Hematopoietic multipotent progenitor cell (in vitro differentiated cells): Measurements from ENCODE around the gene GVQW3. TPM values are rescaled to one million over a fixed set of nuclear protein-coding genes. Genes with fewer than 3 reads are reported as not detected.
A peak's percentile ranks its signal among the peaks of the same experiment; 100 is the strongest.

Experiments
- DNase-seq, 3 donors: peaks; one replicate each; pipeline ENCODE4 v3.0.0-alpha.2; 2011 to 2015; ENCODE audit warnings: low read depth in 2 of 3, low spot score in 2 of 3
- small RNA-seq: library from RNA; depleted of rRNA; stranded (forward); fragments of <200 nt; gene quantifications from one replicate; pipeline ENCODE3, GENCODE V24; 2012
- total RNA-seq: library from RNA; depleted of rRNA; stranded (reverse); fragments of >200 nt; gene quantifications from one replicate; pipeline ENCODE4 v1.2.3, GENCODE V29; 2012

Gene GVQW3
- total RNA-seq, 1 donor = 7.0 TPM

DNA sequence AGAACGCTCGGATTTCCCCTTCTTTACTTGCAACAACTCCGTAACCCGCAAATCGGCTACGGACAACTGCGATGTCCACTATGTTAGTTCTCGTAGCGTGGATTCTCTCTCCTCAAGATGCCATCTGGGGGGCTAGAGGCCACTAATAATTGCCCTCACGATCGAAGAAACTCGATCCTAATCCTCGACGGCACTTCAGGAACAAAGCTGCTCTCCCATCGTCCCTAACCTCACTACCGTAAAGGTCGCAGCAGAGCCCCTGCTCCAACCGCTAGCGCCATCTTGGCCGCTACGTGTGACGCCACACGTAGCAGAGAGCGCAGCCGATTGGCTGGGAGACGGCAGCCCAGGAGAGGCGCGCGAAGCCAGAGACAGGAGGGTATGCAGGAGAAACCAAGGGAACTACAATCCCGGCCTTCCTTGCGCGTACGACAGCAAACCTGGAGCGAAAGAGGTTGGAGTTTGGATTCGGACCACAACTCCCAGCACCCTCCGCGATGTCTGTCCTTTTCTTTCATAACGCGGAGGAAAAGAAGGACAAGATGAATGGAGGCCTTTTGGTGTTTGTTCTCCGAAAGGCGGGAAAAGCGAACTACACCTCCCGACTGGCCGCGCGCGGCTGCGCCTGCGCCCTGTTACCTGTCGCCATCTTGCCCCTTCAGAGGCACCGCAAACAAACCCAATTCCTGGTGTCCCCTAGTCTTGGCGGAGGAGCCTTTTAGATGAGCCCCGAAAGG is 63.4 kb downstream of the GVQW3 start, which contains the start of gene EMSY:
TSS of gene EMSY (plus strand) at position 635 of the 737 bp plus-strand sequence. CDS start 1,921 bp downstream, outside the sequence.
- DNase-seq = peak; percentile 86 to 99 (median 98)

DNA sequence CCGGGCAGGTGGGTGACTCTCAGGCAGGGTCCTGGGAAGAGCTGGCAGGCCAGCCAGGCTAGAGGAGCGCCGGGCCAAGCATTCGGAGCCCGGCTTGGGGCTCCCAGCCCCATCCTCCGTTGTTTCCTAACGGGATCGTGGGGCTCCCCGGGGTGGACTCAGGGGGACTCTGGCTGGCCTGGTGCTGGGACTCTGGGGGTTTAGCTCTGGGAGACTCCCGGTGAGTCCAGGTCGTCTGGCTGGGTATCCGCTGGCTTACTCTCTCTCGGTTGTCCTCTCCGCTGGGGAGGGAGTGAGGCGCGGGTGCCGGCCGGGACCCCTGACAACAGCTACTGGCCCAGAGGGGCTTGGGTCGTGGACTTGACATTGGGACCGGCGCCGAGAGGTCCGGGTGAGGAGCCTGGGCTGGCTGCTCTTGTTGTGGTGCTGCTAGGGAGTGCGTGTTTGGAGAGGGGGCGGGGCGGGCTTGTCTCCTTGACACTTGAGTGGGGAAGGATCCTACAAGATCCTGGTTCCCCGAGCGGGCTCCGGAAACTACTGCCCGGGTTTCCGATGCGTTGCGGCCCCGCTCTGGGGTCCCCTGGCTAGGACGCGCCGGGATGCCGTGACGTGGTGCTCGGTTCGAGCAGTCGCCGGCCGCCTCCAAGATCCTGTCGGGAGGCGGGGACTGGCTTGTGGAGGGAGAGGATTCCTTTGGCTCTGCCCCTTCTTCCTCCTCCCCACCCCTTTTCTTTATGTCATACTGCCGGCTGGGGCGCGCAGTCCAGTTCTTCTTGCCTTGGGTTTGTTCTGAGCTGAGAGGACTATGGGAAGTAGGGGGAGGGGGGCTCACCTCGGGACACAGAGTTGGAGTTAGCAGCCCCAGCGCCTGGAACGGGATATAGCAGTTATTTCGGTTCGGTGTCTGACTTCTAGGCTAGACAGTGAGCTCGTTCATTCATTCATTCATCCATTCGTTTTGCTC is 64.3 kb downstream of the GVQW3 start:
- peak; percentile 7 to 68 (median 61) for DNase-seq

DNA sequence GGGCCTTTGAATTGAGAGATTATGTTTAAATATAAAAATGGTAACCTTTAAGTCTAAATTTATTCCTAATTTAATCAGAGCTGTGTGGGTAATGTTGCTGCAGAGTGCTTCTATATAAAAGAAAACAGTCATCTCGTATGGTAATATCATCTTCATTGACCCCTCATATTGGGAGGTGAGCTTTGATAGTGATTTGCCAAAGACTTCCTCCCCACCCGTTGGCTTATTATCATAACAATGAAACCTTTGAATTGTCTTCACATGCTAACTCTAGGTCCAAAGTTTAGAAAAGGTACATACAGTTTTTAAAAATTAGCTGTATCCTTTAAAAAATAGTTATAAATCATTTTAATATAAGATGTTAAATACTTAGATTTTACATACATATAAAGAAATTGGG is 67.4 kb downstream of the GVQW3 start:
- DNase-seq = no peak

DNA sequence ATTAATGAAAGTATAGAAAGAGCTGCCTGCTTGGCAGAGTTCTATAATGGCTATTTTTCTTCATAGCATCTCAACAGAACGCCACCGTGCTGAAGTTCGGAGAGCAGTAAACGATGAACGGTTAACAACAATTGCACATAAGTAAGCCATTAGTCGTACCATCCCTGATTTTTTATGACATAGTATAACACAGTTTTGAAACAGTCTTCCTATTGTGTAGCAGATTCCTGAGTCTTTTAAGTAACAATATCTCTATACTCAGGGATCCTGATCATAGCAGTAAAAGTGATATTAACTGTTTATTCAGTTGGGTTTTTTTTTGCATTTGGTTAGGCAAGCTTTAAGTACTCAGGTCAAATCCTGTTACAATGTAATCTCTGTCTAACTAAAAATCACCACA is 72.1 kb downstream of the GVQW3 start:
- DNase-seq = no peak

DNA sequence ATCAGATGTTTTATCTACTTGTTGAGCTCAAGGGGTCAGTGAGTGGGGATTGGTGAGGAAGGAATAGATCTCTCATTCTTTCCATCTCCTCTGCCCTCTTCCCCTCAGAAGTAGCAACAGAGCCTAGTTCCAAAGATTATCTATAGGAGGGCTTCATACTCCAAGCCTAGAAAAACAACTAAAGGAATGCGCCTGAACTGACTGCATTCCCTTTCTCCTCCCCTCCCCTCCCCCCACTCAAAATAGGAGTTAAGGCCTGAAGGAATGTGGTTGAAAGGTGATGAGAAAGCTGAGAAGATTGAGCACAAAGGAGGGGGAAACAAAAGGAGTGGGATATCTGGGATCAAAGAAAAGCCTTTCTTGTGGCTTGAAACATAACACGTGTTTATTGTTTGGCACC is 74.2 kb downstream of the GVQW3 start:
- DNase-seq = no peak

DNA sequence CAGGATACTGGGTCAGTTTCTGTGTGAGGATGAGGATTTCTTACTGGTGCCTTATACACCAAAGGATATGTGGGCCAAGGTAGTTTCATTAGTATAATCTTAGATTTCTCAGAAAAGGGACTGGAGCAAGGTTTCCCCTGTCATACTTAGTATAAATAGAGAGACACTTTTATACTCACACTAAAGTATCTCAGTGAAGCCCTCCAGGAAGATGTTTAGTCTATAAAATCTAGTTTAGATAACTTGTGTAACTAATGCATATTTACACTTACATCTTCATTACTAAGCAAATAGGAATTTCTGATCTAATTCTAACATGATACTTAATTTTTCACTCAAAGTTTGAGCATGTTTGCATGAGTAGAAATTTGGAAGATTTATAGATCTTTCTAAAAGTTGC is 74.8 kb downstream of the GVQW3 start:
- no peak for DNase-seq

DNA sequence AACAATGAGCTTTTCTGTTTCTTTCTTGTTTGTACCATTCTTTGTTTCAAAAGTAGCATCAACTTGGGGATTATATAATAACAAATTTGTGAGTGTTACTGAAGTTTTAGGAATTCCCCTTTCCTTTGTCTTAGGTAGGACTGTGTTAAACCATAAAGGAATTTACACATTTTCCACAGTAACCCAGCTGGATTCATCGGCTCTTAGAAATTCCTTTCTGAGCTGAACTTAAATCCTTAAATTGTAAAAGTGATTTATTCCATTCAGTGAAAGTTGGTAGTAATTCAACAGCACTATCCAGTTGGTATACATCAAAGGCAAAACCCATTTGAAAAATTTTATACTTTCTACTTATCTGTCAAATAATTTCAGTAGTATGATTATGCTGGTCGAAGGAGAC is 75.4 kb downstream of the GVQW3 start:
- no peak for DNase-seq

Small RNA genes lying within 50 kb of the gene (small RNA-seq; reads per million reads assigned to genes)
- gene RF00019 = not detected

Other genes with a start within 250 kb of the GVQW3 start
- gene WNT11, start 174.8 kb upstream of the GVQW3 start, total RNA-seq = 1.6 TPM
- 17.5 TPM for gene THAP12, start 191 bp upstream of the GVQW3 start, total RNA-seq
- 27.7 TPM for gene EMSY, start 63.7 kb downstream of the GVQW3 start, total RNA-seq